Activated T-helper 9 cell treated with anti-CD3 and anti-CD28 coated beads, Interleukin-2, amount 50 U/mL, for 16 hours (primary cell): Measurements from ENCODE around the gene NBPF9.
"Not testable (repeated sequence)": the region's sequence is repeated elsewhere in the genome, so short reads cannot be mapped to it uniquely, and the experiment has no call there.

Source experiments
- DNase-seq: peaks from one replicate; pipeline ENCODE4 v3.0.0-alpha.2; 2020; ENCODE audit warnings: low read depth

The NBPF9 gene

DNA sequence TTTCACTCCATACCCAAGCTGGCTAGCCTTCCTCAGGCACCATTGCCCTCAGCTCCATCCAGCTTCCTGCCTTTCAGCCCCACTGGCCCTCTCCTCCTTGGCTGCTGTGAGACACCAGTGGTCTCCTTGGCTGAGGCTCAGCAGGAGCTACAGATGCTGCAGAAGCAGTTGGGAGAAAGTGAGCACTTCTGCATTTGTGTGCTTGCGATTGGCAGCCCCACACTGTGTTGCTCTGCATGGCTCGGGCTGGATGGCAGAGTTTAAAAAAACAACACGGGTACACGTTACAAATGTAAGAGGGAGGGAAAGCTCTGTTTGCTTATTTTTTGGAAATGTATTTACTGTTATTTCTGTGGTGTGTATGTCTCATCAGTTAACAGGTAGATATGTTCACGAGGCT is 90.8 kb downstream of the NBPF9 start:
- DNase-seq = not testable (repeated sequence)

DNA sequence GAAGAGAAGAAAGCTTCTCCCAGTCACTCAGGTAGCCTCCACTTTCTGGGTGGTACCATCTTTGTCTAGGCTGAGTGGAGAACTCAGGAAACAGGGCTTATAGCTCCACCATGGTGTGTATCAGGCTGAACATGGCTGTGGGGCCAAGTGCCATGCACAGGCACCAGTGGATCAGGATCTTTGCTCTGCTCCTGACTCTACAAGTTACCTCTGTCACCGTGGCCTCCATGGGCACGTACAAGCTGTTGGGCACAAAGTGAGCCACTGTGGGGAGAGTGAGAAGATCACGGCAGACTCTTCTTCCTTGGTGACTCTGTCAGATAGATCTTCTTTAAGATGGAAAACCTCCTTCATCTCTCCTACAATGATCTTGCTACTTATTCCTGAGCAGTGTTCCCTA is 93.6 kb downstream of the NBPF9 start:
- not testable (repeated sequence) for DNase-seq

DNA sequence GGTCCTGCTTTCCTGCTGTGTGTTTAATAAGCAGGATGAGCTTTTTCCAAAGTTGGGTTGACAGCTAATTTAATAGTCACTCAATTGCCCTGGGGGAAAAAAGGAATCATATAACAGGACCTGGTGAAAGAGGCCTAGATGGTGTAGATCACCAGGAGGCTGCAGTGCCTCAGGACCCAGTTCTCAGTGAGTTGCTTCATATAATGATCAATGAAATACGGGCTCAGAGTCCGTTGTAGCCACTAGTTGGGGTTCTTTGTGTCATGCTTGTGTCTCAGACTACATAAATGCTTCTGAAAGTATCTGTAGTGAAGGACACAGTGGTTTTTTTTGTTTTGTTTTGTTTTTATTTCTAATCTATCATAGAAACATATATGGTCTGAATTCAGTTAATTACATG is 94.6 kb downstream of the NBPF9 start:
- DNase-seq = not testable (repeated sequence)

GRCh38 chr1:149008326-149008725 is 95.0 kb downstream of the NBPF9 start:
- not testable (repeated sequence) for DNase-seq
